GM19025 (cell line): ENCODE results near the gene ORC3.
"Not testable (repeated sequence)": the region's sequence is repeated elsewhere in the genome, so short reads cannot be mapped to it uniquely, and the experiment has no call there.

ENCODE experiments used
- ATAC-seq: cut with Tn5 transposase; IDR thresholded peaks from one replicate; pipeline ENCODE4 v1.9.1; 2021; ENCODE audit warnings: mild to moderate bottlenecking, low read depth, moderate library complexity; ENCODE audit not compliant: unreplicated experiment

ORC3 gene

DNA sequence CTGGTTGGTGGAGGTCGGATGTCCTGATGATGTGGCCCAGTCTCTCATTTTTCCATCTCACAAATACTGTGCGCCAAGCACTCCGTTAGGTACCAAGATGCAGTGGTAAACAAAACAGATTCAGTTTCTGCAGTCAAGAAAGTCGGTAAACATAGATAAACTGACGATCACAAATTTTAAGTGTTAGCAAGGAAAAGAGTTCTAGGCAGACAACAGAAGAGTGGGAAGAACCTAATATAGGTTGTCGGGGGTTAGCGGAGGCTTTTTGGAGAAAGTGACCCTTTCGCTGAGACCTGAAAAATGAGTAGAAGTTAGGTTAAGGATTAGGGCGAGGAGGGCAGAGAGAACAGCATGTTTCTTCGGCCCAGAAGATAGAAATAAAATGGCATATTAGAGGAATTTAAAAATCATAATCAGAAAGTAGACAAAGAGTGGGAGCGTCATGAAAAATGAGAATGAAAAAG, 514 bp downstream of the ORC3 start:
- ATAC-seq, result no peak

DNA sequence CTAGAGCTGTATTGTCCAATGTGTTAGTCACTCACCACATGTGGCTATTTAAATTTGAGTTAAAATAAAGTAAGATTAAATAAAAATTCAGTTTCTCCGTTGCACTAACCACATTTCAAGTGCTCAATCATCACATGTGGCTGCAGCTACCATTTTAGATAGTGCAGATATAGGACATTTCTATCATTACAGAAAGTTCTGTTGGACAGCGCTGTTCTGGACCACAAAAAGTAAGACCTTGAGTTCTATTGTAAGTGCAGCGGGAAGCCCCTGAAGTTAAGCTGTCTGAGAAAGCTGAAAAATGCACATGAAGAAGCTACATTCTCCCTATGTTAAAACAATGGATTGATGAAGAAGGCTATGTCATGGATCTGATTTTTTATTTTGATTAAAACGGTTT, 1.1 kb downstream of the ORC3 start:
- ATAC-seq, result no peak

- no peak for ATAC-seq
Observed at GRCh38 chr6:87600576-87600975, 10.6 kb downstream of the ORC3 start.

GRCh38 chr6:87606199-87606598, 16.3 kb downstream of the ORC3 start:
- ATAC-seq, result no peak

DNA sequence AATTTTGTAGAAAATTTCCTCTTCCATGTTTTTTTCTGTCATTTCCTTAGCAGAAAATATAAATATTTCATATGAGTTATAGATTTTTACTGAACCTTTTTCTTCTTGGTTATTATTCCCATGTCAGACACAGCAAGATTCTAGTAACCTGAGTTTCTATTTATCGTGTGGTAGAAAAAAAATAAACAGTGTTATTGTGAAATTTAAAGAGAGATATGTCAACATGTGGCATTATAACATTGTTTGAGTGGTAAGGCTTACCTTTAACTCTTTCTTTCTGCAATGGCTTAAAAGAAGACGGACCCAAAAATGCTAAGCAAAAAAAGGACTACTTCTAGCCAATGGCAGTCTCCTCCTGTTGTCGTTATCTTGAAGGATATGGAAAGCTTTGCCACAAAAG, 18.9 kb downstream of the ORC3 start:
- no peak for ATAC-seq

- ATAC-seq, result not testable (repeated sequence)
Observed at GRCh38 chr6:87613018-87613417, 23.1 kb downstream of the ORC3 start.

DNA sequence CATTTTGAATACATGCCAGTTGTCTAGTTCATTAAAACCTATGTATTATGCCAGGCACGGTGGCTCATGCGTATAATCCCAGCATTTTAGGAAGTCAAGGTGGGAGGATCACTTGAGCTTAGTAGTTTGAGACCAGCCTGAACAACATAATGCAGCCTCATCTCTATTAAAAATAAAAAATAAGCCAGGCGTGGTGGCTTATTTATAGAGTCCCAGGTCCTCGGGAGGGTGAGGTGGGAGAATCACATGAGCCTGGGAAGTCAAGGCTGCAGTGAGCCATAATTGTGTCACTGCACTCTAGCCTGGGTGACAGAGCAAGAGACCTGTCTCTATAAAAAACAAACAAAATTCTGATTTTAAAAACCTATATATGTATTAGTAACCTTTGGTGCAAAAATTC, 27.5 kb downstream of the ORC3 start:
- ATAC-seq, result no peak

DNA sequence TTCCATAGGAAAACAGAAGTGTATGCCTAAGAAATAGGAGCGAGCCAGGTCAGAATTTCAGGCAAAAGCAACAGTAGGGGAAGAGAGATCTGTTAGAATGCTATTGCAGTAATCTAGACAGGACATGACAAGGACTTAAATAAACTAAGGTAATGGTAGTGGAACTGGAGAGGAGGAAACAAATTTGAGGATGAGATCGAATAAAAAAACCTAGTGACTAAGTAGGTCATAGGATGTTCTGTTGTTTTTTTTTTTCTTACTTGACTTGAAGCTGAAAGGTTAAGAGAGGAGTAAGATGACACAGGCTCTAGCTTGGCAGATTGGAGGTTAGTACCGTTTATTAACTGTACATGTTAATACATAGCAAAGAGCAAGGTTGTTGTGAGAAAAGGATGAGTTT, 28.6 kb downstream of the ORC3 start:
- no peak for ATAC-seq

- no peak for ATAC-seq
Observed at GRCh38 chr6:87623248-87623647, 33.3 kb downstream of the ORC3 start.

DNA sequence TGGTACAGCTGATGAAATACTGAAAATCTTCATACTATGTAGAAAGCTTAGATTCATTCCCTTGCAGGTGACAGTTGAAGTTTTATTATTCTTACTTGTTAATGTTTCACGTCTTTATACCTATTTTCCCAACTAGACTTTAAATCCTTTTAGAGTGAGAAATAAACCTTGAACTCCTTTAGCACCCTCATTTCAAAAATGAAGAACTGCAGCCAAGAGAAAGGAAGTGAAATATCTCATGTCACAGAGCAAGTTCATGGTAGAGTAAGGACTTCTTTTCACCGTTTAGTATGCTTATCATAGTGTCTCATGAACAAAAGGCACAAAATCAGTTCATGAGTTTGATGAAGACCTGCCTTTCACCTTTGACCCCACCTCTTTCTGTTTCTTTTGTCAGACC, 38.5 kb downstream of the ORC3 start:
- ATAC-seq, result no peak

- ATAC-seq, result no peak
Observed at GRCh38 chr6:87628881-87629280, 38.9 kb downstream of the ORC3 start.

GRCh38 chr6:87630746-87631145, 40.8 kb downstream of the ORC3 start:
- no peak for ATAC-seq

DNA sequence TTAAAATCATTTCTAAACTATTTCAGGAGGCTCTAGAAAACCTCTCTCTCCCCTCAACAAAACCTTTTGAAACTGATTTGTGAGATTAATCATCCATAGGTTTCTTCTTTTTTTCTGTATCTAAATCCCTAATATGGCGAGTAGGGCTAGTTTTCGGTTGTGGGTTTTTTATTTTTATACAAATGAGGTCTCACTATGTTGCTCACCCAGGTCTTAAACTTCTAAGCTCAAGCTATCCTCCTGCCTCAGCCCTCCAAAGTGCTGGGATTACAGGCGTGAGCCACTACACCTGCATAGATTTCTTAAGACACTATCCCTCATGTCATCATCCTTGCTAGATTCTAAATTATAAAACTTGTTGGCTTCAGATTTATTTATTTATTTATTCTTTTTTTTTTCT, 43.9 kb downstream of the ORC3 start:
- ATAC-seq, result no peak

DNA sequence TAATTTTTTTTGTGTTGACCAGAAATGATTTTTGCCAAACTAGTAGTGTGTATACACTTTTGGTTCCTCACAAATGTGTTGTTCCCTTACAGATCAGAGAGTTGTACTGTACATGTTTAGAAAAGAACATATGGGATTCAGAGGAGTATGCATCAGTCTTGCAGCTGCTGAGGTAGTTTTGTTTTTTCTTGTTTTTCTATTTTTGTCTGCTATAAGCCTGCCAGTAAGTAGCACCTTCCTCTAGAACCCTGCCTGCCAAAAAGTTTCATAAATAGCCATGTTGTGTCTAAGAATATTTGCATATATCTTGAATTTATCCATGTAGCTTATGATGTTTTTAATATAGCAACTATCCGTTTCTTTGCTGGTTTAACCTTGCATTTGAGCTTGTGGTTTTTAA, 46.4 kb downstream of the ORC3 start:
- ATAC-seq, result no peak

DNA sequence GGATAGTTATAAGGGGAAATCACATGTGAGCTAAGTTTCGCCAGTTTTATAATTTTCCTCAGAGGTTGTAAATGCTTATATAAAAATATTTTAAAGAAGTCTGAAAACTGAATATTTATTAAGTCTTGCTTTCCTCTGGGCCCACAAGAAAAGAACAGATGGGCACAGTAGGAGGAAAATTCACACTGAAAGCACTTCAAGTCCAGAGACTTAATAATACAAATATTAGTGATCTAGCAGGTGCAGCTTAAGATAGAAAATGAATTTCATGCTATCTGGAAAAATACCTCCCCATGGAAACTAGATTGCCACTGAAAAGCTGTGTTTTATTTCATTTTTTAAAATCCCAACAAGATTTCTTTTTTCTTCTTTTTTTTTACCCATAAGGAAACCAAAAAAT, 47.2 kb downstream of the ORC3 start:
- ATAC-seq, result no peak

- no peak for ATAC-seq
Observed at GRCh38 chr6:87639373-87639772, 49.4 kb downstream of the ORC3 start.

DNA sequence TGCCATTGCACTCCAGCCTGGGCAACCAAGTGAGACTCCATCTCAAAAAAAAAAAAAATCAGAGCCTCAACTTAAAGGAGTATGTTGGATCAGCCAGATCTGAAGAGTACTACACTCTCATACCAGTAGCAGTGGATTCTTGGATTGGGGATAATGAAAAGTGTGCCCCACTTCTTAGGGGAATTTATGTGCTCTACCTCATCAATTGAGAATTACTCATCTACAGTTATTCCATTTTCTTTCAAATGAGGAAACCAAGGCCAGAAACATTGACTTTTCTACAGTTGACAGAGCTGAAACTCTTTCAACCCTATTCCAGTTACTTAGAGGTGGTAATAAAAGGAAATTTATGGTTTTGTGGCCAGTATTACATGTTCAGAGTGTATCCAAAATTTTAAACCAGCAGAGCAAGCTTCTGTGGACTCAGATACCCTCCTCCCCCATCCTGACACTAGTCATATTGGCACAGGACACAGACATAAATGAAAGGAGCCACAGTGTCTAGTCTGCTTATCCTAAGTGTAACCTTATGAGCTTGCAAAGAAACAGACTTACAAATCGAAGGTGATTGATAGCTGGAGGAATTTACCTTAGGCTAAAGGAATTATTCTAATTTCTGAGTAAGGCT, 51.2 kb downstream of the ORC3 start:
- ATAC-seq, result no peak

DNA sequence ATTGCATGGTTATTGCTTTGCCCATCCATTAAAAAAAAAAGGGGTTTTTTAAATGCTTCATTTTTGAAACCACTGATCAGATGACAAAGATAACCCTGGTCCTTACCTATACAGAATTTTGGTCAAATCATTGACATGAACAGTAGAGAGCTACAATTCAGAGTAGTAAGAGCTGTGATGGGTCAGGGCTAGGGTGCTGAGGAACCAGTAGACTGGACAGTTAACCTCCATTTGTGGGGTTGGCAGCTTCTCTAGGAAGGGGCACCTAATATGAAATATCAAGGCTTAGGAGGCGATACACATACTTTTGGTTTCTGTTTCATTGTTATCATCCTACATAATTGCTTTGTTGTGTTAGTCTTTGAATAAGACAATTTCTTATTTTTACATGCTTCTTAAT, 55.1 kb downstream of the ORC3 start:
- no peak for ATAC-seq

GRCh38 chr6:87653074-87653962, 63.4 kb downstream of the ORC3 start:
- no peak for ATAC-seq

DNA sequence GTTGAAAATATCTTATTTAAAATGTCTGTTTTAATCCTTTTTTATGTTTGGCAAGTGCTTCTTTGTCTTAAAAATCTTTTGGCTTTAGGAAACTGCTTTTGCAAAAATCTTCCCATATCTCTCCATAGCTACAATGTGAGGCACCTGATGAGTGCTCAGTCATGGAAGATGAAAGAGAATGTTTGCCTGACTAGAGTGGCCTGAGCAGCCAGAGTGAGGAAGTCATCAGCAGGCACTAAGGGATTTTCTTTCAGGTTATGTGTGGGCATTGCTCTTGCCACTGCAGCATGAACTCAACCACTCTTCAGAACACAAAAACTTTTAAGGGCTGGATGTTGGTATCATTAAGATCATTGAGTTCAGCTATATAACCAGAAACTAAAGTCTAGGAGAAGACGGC, 64.2 kb downstream of the ORC3 start:
- no peak for ATAC-seq

DNA sequence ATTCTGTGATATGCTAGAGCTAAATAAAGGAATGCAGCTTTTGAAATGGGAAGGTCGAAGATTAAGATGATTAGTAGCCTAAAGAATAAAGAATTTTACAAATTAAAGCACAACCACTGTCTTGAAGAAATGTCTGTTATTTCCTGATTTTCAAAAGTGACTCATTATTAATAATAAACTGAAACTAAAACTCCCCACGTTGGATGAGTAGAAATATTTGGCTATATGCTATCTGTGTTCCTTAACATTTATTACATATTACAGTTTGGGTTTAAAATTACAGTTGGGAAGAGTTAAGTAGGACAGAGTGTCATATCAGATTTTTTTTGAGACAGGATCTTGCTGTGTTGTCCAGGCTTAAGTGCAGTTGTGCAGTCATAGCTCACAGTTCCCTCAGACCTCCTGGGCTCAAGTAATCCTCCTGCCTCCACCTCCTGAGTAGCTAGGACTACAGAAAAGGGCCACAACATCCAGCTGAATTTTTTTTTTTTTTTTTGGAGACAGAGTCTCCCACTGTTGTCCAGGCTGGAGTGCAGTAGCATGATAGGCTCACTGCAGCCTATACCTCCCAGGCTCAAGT, 65.0 kb downstream of the ORC3 start:
- no peak for ATAC-seq

DNA sequence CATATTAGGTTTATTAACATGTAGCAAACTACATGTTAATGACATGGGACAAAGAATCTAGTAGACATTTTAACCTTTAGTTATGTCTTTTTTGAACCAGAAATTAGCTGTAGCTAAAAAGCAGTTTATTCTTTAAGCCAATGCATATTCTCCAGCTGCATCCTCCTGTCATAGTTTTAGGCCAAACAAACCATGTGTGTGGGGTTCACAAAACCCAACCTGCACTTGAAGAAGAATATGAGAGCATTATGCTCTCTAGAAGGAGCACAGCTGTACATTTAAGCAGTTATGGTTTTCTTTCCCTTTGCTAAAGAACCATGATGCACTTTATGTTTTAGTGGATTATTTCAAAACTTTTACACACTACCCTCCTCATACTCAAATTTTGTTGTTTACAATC, 65.9 kb downstream of the ORC3 start:
- no peak for ATAC-seq
